Measurements from ENCODE around the gene LMCD1. TPM values are rescaled to one million over a fixed set of nuclear protein-coding genes. Genes with fewer than 3 reads are reported as not detected.

Gene LMCD1
- total and polyA plus RNA-seq, 4 donors, result 192 to 1,289 (median 381) TPM

DNA sequence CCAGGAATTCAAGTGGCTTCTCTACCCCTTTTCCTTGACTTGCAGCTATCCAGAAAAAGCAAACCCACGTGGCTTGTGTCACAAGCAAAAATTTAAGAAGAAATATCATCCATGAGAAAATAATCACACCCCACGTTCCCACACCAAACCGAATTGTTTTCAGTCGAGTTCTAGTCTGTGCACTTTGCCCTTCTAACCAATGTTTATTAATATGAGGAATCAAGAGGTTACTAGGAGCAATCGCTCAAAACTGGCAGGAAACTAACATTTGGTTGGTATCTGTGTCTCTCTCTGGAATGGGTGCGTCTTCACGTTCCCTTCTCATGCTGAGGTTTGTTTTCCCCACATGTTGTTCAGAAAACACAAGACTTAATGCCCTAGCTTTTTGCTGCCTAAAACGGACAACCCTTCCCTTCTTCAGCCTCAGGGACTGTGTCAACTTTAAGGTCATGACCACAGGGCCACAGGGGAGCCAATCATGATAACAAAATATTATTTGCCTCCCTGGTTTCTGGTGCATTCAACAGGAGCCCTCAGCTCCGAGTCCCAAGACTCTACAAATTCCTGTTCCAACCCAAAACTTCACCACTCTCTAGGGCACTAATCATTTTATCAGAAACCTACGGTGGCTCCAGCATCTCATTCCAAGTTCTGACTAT is 41.4 kb upstream of the LMCD1 start:
- ATAC-seq (ENCODE audit: low FRiP score) (peak; percentile 4), DNase-seq (no peak)
- Histone ChIP-seq H3K4me3 (ENCODE audit: low read length in 2 of 2) (no peak overlapping the region), H3K27me3 (ENCODE audit: control insufficient read depth in 1 of 2, insufficient read depth in 2 of 2, low read length in 1 of 2) (no peaks in the 10 kb centered on the region), H3K27ac (ENCODE audit: low read depth in 1 of 2, low read length in 2 of 2) (peak overlapping the region; percentile 71 to 94), H3K36me3 (ENCODE audit: control insufficient read depth in 1 of 2, insufficient read depth in 2 of 2, low read length in 1 of 2) (no peaks in the 10 kb centered on the region), H3K9me3 (ENCODE audit: control insufficient read depth, low read length) (no peaks in the 10 kb centered on the region), H3K4me1 (ENCODE audit: control insufficient read depth in 1 of 2, insufficient read depth in 2 of 2, low read length in 2 of 2) (peaks cover 10 to 16% of the 10 kb centered on the region in 2 donors)
- 3 to 7% methylated on average over 10 of the region's 10 CpGs for WGBS, 2 donors
- intact Hi-C loops (cut with DNase I), result loop anchor here in 1 of 2 donors (2.0 kb wide), 1 partner anchor 23 kb away; no protein-coding TSS in a partner anchor

DNA sequence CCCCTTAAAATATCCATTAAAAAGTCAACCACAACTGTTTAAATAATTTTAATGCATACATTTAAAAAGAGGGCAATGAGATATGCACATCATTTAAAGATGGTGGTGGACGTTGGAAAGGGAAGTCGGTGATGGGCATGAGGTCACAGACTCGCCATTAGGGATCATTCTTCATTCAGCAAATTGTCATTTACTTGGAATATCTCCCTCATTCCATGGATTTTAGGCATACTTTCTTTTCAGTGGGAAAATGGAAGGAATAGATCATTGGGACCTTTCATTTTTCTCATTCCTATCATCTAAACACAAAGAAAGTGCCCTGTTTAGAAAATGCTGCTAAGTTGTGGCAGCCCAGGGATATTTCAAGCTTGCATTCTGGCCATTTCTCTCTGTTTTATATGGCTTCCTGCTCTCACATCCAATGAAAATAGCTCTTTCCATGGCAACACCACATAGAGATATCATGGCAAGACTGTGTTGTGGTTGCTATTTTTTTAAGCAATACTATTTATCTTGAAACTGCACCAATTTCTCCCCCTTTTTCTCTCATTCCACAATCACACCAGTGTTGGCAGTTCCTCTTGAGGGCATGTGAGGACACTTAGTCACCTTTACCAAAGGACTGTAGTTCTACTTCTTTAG is 40.7 kb upstream of the LMCD1 start:
- ATAC-seq (ENCODE audit: low FRiP score) (peak; percentile 78), DNase-seq (no peak)
- WGBS, 2 donors, result 1 to 5% methylated on average over 3 of the region's 3 CpGs
- peak overlapping the region; percentile 76 to 85 for H3K27ac ChIP-seq (ENCODE audit: low read depth in 1 of 2, low read length in 2 of 2)
- H3K27me3 ChIP-seq (ENCODE audit: control insufficient read depth in 1 of 2, insufficient read depth in 2 of 2, low read length in 1 of 2), result no peaks in the 10 kb centered on the region
- intact Hi-C loops (cut with DNase I), result loop anchor here in 1 of 2 donors (2.0 kb wide), 1 partner anchor 22 kb away; no protein-coding TSS in a partner anchor
- no peaks in the 10 kb centered on the region for H3K9me3 ChIP-seq (ENCODE audit: control insufficient read depth, low read length)
- H3K36me3 ChIP-seq (ENCODE audit: control insufficient read depth in 1 of 2, insufficient read depth in 2 of 2, low read length in 1 of 2), result no peaks in the 10 kb centered on the region
- H3K4me1 ChIP-seq (ENCODE audit: control insufficient read depth in 1 of 2, insufficient read depth in 2 of 2, low read length in 2 of 2), result peaks cover 9 to 16% of the 10 kb centered on the region in 2 donors
- no peak overlapping the region for H3K4me3 ChIP-seq (ENCODE audit: low read length in 2 of 2)

- no peak for DNase-seq
- no peak for ATAC-seq (ENCODE audit: low FRiP score)
- Histone ChIP-seq H3K4me1 (ENCODE audit: control insufficient read depth in 1 of 2, insufficient read depth in 2 of 2, low read length in 2 of 2) (peaks cover 7 to 10% of the 10 kb centered on the region in 2 donors), H3K27ac (ENCODE audit: low read depth in 1 of 2, low read length in 2 of 2) (peak overlapping the region in 1 of 2 donors; percentile 69), H3K4me3 (ENCODE audit: low read length in 2 of 2) (no peak overlapping the region), H3K9me3 (ENCODE audit: control insufficient read depth, low read length) (no peaks in the 10 kb centered on the region), H3K27me3 (ENCODE audit: control insufficient read depth in 1 of 2, insufficient read depth in 2 of 2, low read length in 1 of 2) (no peaks in the 10 kb centered on the region), H3K36me3 (ENCODE audit: control insufficient read depth in 1 of 2, insufficient read depth in 2 of 2, low read length in 1 of 2) (no peaks in the 10 kb centered on the region)
- 41 to 77% methylated on average over 1 of the region's 1 CpG for WGBS, 2 donors
- intact Hi-C loops (cut with DNase I), result no loop called here
Observed at GRCh38 chr3:8464668-8465067, 37.0 kb upstream of the LMCD1 start.

- 92% methylated on average over 1 of the region's 1 CpG for WGBS, 2 donors
- ATAC-seq (ENCODE audit: low FRiP score), result no peak
- Histone ChIP-seq H3K4me1 (ENCODE audit: control insufficient read depth in 1 of 2, insufficient read depth in 2 of 2, low read length in 2 of 2) (peaks cover 2 to 5% of the 10 kb centered on the region in 2 donors), H3K36me3 (ENCODE audit: control insufficient read depth in 1 of 2, insufficient read depth in 2 of 2, low read length in 1 of 2) (no peaks in the 10 kb centered on the region), H3K4me3 (ENCODE audit: low read length in 2 of 2) (no peak overlapping the region), H3K27ac (ENCODE audit: low read depth in 1 of 2, low read length in 2 of 2) (no peak overlapping the region), H3K27me3 (ENCODE audit: control insufficient read depth in 1 of 2, insufficient read depth in 2 of 2, low read length in 1 of 2) (no peaks in the 10 kb centered on the region), H3K9me3 (ENCODE audit: control insufficient read depth, low read length) (no peaks in the 10 kb centered on the region)
- intact Hi-C loops (cut with DNase I), result no loop called here
- DNase-seq, result no peak
Observed at GRCh38 chr3:8466526-8466925, 35.1 kb upstream of the LMCD1 start.

GRCh38 chr3:8470801-8471200 is 30.8 kb upstream of the LMCD1 start:
- no peak for DNase-seq
- no peak overlapping the region for H3K27ac ChIP-seq (ENCODE audit: low read depth in 1 of 2, low read length in 2 of 2)
- 82 to 86% methylated on average over 11 of the region's 11 CpGs for WGBS, 2 donors
- no peak overlapping the region for H3K4me3 ChIP-seq (ENCODE audit: low read length in 2 of 2)
- intact Hi-C loops (cut with DNase I), result no loop called here
- no peaks in the 10 kb centered on the region for H3K27me3 ChIP-seq (ENCODE audit: control insufficient read depth in 1 of 2, insufficient read depth in 2 of 2, low read length in 1 of 2)
- no peaks in the 10 kb centered on the region for H3K4me1 ChIP-seq (ENCODE audit: control insufficient read depth in 1 of 2, insufficient read depth in 2 of 2, low read length in 2 of 2)
- no peaks in the 10 kb centered on the region for H3K36me3 ChIP-seq (ENCODE audit: control insufficient read depth in 1 of 2, insufficient read depth in 2 of 2, low read length in 1 of 2)
- H3K9me3 ChIP-seq (ENCODE audit: control insufficient read depth, low read length), result no peaks in the 10 kb centered on the region
- no peak for ATAC-seq (ENCODE audit: low FRiP score)

- H3K27me3 ChIP-seq (ENCODE audit: control insufficient read depth in 1 of 2, insufficient read depth in 2 of 2, low read length in 1 of 2), result no peaks in the 10 kb centered on the region
- H3K4me1 ChIP-seq (ENCODE audit: control insufficient read depth in 1 of 2, insufficient read depth in 2 of 2, low read length in 2 of 2), result no peaks in the 10 kb centered on the region
- H3K9me3 ChIP-seq (ENCODE audit: control insufficient read depth, low read length), result no peaks in the 10 kb centered on the region
- no peak overlapping the region for H3K4me3 ChIP-seq (ENCODE audit: low read length in 2 of 2)
- no peaks in the 10 kb centered on the region for H3K36me3 ChIP-seq (ENCODE audit: control insufficient read depth in 1 of 2, insufficient read depth in 2 of 2, low read length in 1 of 2)
- intact Hi-C loops (cut with DNase I), result no loop called here
- 52% methylated on average over 2 of the region's 2 CpGs for WGBS, 2 donors
- no peak for ATAC-seq (ENCODE audit: low FRiP score)
- H3K27ac ChIP-seq (ENCODE audit: low read depth in 1 of 2, low read length in 2 of 2), result no peak overlapping the region
- no peak for DNase-seq
Observed at GRCh38 chr3:8472549-8472948, 29.1 kb upstream of the LMCD1 start.

GRCh38 chr3:8473029-8473428 is 28.6 kb upstream of the LMCD1 start:
- no peaks in the 10 kb centered on the region for H3K9me3 ChIP-seq (ENCODE audit: control insufficient read depth, low read length)
- ATAC-seq (ENCODE audit: low FRiP score) (no peak), DNase-seq (no peak)
- no peaks in the 10 kb centered on the region for H3K27me3 ChIP-seq (ENCODE audit: control insufficient read depth in 1 of 2, insufficient read depth in 2 of 2, low read length in 1 of 2)
- no peak overlapping the region for H3K27ac ChIP-seq (ENCODE audit: low read depth in 1 of 2, low read length in 2 of 2)
- WGBS, 2 donors, result 95% methylated on average over 4 of the region's 4 CpGs
- no peaks in the 10 kb centered on the region for H3K36me3 ChIP-seq (ENCODE audit: control insufficient read depth in 1 of 2, insufficient read depth in 2 of 2, low read length in 1 of 2)
- no peak overlapping the region for H3K4me3 ChIP-seq (ENCODE audit: low read length in 2 of 2)
- H3K4me1 ChIP-seq (ENCODE audit: control insufficient read depth in 1 of 2, insufficient read depth in 2 of 2, low read length in 2 of 2), result no peaks in the 10 kb centered on the region
- intact Hi-C loops (cut with DNase I), result no loop called here

DNA sequence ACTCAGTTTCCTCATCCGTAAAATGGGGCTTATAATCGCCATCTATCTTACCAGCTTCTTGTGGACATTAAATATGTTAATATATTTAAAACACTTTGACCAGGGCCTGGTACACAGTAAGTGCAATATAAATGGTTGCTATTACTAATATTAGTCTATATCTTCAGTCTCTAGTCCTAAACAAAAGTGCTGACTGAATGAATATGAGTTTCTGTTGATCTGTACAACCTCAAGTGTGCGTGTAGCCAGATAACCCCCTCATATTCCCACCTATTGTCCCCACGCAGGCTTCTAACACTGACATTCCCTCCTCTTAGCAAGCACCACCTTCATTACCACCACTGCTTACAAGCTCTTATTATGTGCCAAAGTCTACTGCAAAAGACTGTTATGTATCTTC is 27.6 kb upstream of the LMCD1 start:
- Histone ChIP-seq H3K9me3 (ENCODE audit: control insufficient read depth, low read length) (no peaks in the 10 kb centered on the region), H3K27me3 (ENCODE audit: control insufficient read depth in 1 of 2, insufficient read depth in 2 of 2, low read length in 1 of 2) (no peaks in the 10 kb centered on the region), H3K4me1 (ENCODE audit: control insufficient read depth in 1 of 2, insufficient read depth in 2 of 2, low read length in 2 of 2) (no peaks in the 10 kb centered on the region), H3K27ac (ENCODE audit: low read depth in 1 of 2, low read length in 2 of 2) (no peak overlapping the region), H3K4me3 (ENCODE audit: low read length in 2 of 2) (no peak overlapping the region), H3K36me3 (ENCODE audit: control insufficient read depth in 1 of 2, insufficient read depth in 2 of 2, low read length in 1 of 2) (no peaks in the 10 kb centered on the region)
- no peak for DNase-seq
- intact Hi-C loops (cut with DNase I), result no loop called here
- 61 to 90% methylated on average over 4 of the region's 4 CpGs for WGBS, 2 donors
- ATAC-seq (ENCODE audit: low FRiP score), result no peak

DNA sequence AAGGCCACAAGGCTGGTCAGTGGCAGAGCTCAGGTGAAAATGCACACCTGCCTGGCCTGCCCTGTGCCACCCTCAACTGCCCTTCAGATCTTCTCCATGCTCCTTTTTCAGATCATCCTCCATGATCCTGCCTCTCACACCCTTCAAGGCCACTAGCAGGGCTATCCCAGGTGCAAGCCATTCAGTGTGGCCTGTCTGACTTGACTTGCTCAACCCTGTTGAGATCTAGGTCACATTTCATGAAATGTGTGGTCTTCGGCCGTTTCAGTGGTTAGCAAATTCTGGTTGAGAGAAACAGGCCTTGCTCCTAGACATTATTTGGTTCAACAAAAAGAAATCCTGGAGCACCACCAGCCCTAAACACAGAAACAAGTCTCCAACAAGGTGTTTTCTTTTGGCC is 26.6 kb upstream of the LMCD1 start:
- WGBS, 2 donors, result 96 to 99% methylated on average over 2 of the region's 2 CpGs
- no peak overlapping the region for H3K27ac ChIP-seq (ENCODE audit: low read depth in 1 of 2, low read length in 2 of 2)
- no peaks in the 10 kb centered on the region for H3K27me3 ChIP-seq (ENCODE audit: control insufficient read depth in 1 of 2, insufficient read depth in 2 of 2, low read length in 1 of 2)
- H3K9me3 ChIP-seq (ENCODE audit: control insufficient read depth, low read length), result no peaks in the 10 kb centered on the region
- H3K4me1 ChIP-seq (ENCODE audit: control insufficient read depth in 1 of 2, insufficient read depth in 2 of 2, low read length in 2 of 2), result no peaks in the 10 kb centered on the region
- no peaks in the 10 kb centered on the region for H3K36me3 ChIP-seq (ENCODE audit: control insufficient read depth in 1 of 2, insufficient read depth in 2 of 2, low read length in 1 of 2)
- DNase-seq (no peak), ATAC-seq (ENCODE audit: low FRiP score) (no peak)
- H3K4me3 ChIP-seq (ENCODE audit: low read length in 2 of 2), result no peak overlapping the region
- intact Hi-C loops (cut with DNase I), result no loop called here
